Nasal cavity respiratory epithelium epithelial cell of viscerocranial mucosa (primary cell): Measurements from ENCODE around the gene CACUL1. TPM values are rescaled to one million over a fixed set of nuclear protein-coding genes. Genes with fewer than 3 reads are reported as not detected.

ENCODE experiments used
- total RNA-seq: library from RNA; depleted of rRNA; stranded (reverse); fragments of >200 nt; gene quantifications from 2 replicates; pipeline ENCODE4 v1.2.3, GENCODE V29; 2014

The CACUL1 gene
- total RNA-seq = 22.6 and 38.2 TPM in 2 replicates

DNA sequence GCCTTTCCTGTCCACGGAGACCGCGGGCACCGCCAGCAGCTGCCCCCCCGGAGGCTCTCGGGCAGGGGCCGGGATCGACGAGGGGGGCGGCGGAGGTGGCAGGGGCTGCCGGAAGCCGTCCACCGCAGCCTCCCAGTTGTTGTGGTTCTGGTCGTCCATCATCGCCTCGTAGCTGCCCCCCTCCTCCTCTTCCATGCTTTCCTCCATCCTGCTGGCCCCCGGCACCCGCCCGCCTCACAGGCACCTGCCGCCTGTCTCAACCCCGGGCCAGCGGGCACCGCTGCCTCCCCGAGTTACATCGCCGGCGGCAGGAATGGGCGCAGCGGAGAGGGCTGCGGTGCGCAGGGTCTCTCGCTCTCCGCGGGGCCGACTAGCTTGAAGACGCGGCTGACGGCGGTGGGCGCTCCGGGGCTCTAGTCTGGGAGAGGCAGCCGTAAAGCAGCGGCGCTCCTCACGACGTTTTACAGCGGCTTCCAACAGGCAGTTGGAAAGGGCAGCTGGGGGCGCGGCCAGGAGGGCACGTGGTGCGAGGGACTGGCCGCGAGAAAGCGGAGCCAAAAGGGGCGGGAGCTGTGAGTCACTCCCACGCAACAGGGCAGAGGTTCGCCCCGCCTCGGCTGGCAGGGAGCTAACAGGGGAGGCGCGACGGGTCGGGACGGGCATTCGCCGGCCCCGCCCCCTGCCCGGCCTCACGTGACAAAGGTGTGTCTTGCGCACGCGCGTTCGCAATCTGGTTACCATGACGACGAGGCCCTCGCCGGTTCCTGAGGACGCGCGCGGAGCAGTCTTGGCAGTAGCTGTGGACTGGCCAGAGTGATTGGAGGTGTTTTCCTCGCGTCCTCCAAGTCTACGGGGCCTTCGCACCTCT lies at the start of gene CACUL1:
Gene CACUL1, minus strand, starts transcription at position 415 of the 868 bp plus-strand sequence. Its CDS starts 208 bp downstream, at position 207.

Other genes with a start within 250 kb of the CACUL1 start
- not detected in 2 replicates for gene PRLHR, start 159.3 kb downstream of the CACUL1 start, total RNA-seq